SK-N-MC (cell line): ENCODE measurements around the gene TLK1.

Experiments used
- EZH2 ChIP-seq: fragments of 200-600 bp; sonication (generic); IDR thresholded peaks from one replicate; pipeline ENCODE4 v1.6.1; 2017; ENCODE audit warnings: antibody characterized with exemption
- FOXP2 ChIP-seq: optimal IDR thresholded peaks from 2 replicates; pipeline ENCODE3; 2011; ENCODE audit warnings: mild to moderate bottlenecking, moderate library complexity; ENCODE audit not compliant: insufficient read depth; ENCODE audit errors: extremely low read length, control extremely low read depth
- POLR2AphosphoS5 ChIP-seq: IDR thresholded peaks from 2 replicates; pipeline ENCODE4 v1.6.1; 2012; ENCODE audit warnings: mild to moderate bottlenecking, low read depth, low read length, borderline replicate concordance

DNA sequence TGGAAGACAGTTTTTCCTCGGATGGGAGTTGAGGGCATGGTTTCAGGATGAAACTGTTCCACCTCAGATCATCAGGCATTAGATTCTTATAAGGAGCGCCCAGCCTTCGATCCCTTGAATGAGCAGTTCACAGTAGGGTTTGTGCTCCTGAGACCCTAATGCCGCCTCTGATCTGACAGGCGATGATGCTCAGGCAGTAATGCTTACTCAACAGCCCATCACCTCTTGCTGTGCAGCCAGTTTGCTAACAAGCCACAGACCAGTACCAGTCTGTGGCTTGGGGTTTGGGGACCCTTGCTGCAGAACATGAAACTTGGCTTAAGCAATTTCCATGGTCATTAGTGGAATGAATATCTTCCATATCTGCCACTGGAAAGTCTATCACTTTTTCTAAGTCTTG, 175.3 kb downstream of the TLK1 start:
- TF ChIP-seq POLR2AphosphoS5 (no peak), EZH2 (no peak), FOXP2 (no peak)
